Measurements from ENCODE around the gene SARS2.

SARS2 gene

GRCh38 chr19:38915329-38916321, 14.9 kb downstream of the SARS2 start:
- no peak for DNase-seq (ENCODE audit: low read depth)
- TF ChIP-seq CTCF (conservative IDR thresholded peaks at IDR 0.05; ENCODE audit: low read depth, low read length) = no peak
- H3K4me3 ChIP-seq (ENCODE audit: low read length) = no peak overlapping the region

GRCh38 chr19:38913958-38914357, 16.6 kb downstream of the SARS2 start:
- no peak for DNase-seq (ENCODE audit: low read depth)
- H3K4me3 ChIP-seq (ENCODE audit: low read length) = no peak overlapping the region
- TF ChIP-seq CTCF (conservative IDR thresholded peaks at IDR 0.05; ENCODE audit: low read depth, low read length) = no peak

- no peak for TF ChIP-seq CTCF (conservative IDR thresholded peaks at IDR 0.05; ENCODE audit: low read depth, low read length)
- H3K4me3 ChIP-seq (ENCODE audit: low read length) = no peak overlapping the region
- no peak for DNase-seq (ENCODE audit: low read depth)
These were observed 17.7 kb downstream of the SARS2 start for GRCh38 chr19:38912600-38913514.

GRCh38 chr19:38911388-38912001, 19.1 kb downstream of the SARS2 start:
- H3K4me3 ChIP-seq (ENCODE audit: low read length) = no peak overlapping the region
- no peak for DNase-seq (ENCODE audit: low read depth)
- no peak for TF ChIP-seq CTCF (conservative IDR thresholded peaks at IDR 0.05; ENCODE audit: low read depth, low read length)

GRCh38 chr19:38910488-38910887, 20.1 kb downstream of the SARS2 start:
- no peak overlapping the region for H3K4me3 ChIP-seq (ENCODE audit: low read length)
- TF ChIP-seq CTCF (conservative IDR thresholded peaks at IDR 0.05; ENCODE audit: low read depth, low read length) = no peak
- no peak for DNase-seq (ENCODE audit: low read depth)

GRCh38 chr19:38908911-38909310, 21.7 kb downstream of the SARS2 start:
- no peak for TF ChIP-seq CTCF (conservative IDR thresholded peaks at IDR 0.05; ENCODE audit: low read depth, low read length)
- H3K4me3 ChIP-seq (ENCODE audit: low read length) = no peak overlapping the region
- DNase-seq (ENCODE audit: low read depth) = no peak
